GM12891 (cell line): ENCODE results near the gene TEAD3.

Source experiments
- POLR2A ChIP-seq: IDR thresholded peaks from 2 replicates; pipeline ENCODE4 v1.6.1; 2011; ENCODE audit warnings: low read depth, low read length, control low read depth
- POLR2AphosphoS5 ChIP-seq: IDR thresholded peaks from 2 replicates; pipeline ENCODE4 v1.6.1; 2011; ENCODE audit warnings: low read depth, low read length, control low read depth
- POU2F2 ChIP-seq: IDR thresholded peaks from 2 replicates; pipeline ENCODE4 v1.6.1; 2011; ENCODE audit warnings: low read depth, mild to moderate bottlenecking, control low read depth, low read length, moderate library complexity
- SPI1 ChIP-seq: IDR thresholded peaks from 2 replicates; pipeline ENCODE4 v1.6.1; 2011; ENCODE audit warnings: low read depth, low read length, control low read depth
- TAF1 ChIP-seq: IDR thresholded peaks from 2 replicates; pipeline ENCODE4 v1.6.1; 2011; ENCODE audit warnings: low read depth, low read length, control low read depth

- TF ChIP-seq TAF1: no peak
- TF ChIP-seq SPI1: no peak
- TF ChIP-seq POLR2A: no peak
- no peak for TF ChIP-seq POLR2AphosphoS5
- no peak for TF ChIP-seq POU2F2
Observed at GRCh38 chr6:35445691-35446090, 51.2 kb downstream of the TEAD3 start.
